Lung microvascular endothelial cell (primary cell): ENCODE results near the gene PLD4. TPM values are rescaled to one million over a fixed set of nuclear protein-coding genes. Genes with fewer than 3 reads are reported as not detected.
A peak's percentile ranks its signal among the peaks of the same experiment; 100 is the strongest.

Experiments
- DNase-seq, 2 donors: peaks; one replicate each; pipeline versions ENCODE4 v3.0.0 to v3.0.0-alpha.2; 2010; ENCODE audit warnings: low read depth in 2 of 2
- total RNA-seq: library from RNA; depleted of rRNA; stranded (reverse); fragments of >200 nt; gene quantifications from 2 replicates; pipeline ENCODE4 v1.2.1, GENCODE V29; 2014

PLD4 gene
- total RNA-seq, 1 donor from 2014 or later = not detected

GRCh38 chr14:104927901-104928300, 3.2 kb downstream of the PLD4 start:
- no peak for DNase-seq

DNA sequence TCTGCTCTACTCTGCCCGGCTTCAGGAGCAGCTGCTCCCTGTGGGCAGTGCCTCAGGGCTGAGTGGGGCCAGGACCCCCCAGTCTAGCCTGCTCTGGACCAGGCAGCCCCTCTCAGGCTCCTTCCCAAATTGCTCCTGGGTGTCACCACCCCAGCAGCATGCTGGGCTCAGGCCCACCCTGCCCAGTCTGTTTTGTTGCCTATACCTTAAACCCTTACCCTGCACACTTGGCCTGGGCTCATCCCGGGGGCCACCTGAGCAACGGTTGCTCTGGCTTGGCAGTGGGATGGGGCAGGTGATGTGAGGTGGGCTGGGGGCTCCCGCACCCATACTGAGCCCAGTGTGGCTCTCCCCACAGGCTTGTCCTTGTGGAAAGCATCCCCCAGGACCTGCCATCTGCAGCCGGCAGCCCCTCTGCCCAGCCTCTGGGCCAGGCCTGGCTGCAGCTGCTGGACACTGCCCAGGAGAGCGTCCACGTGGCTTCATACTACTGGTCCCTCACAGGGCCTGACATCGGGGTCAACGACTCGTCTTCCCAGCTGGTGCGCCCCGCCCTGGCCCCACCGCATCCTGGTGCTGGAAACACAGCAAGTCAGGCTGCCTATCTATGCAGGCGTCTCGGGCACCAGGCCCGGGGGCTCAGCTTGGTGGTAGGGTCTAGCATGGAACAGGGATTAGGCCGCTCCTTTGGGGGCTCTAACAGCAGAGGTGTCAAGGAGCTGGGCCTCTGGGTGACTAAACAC, 3.9 kb downstream of the PLD4 start:
- no peak for DNase-seq

DNA sequence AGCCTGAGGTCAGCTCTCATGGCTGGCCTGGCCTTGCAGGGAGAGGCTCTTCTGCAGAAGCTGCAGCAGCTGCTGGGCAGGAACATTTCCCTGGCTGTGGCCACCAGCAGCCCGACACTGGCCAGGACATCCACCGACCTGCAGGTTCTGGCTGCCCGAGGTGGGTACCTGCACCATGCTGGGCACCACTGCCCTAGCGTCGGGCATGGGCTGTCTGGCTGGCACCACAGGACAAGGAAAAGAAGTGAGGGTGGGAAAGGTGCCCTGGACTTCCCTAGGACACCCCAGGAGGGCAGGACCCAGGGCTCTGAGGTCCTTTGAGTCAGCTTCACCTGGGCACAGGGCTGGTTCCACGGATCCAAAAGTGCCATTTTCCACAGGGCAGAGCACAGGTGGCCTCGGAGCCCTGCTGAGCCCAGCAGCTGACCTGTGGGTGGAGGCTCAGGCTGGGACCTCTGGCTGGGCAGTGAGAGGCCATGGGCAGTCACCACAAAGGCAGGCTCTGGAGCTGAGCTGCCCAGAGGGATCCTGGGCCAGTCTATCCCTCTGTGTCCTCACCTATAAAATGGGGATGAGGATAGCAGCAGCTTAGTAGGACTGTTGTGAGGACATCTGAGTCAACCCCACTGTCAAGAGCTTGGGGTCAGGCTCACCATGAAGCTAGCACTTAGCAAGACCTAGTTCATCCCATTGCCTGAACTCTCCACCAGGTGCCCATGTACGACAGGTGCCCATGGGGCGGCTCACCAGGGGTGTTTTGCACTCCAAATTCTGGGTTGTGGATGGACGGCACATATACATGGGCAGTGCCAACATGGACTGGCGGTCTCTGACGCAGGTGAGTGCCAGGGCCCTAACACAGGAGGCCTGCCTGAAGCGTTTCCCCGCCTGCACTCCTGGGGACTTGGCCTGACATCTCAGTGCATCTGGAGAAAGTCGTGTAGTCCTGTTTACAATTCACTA, 4.9 kb downstream of the PLD4 start:
- no peak for DNase-seq

DNA sequence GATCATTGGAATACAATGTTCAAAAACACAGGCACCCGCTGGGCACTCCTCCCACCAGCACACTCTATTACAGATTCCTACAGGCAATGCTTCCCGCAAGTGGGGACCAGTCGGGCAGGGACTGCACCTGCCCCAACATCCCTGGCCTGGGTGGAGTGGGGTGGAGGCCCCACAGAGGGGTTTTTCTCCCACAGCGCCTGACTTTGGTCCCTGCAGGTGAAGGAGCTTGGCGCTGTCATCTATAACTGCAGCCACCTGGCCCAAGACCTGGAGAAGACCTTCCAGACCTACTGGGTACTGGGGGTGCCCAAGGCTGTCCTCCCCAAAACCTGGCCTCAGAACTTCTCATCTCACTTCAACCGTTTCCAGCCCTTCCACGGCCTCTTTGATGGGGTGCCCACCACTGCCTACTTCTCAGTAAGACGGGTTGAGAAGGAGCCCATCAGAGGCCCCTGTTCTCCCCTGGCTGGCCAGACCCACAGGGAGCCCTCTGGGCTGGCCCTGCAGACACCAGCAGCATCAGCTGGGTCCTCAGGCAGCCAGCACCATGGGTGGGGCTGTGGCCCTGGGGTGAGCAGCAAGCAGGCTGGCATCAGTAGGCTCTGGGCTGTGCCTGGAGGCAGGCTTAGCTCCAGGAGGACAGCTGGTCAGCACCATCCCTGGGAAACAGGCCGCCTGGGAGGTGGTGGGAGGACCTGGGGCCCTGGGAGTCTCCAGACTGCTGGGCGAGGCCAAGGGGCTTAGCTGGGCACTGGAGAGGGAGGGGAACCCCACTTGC, 6.0 kb downstream of the PLD4 start:
- DNase-seq = no peak

DNA sequence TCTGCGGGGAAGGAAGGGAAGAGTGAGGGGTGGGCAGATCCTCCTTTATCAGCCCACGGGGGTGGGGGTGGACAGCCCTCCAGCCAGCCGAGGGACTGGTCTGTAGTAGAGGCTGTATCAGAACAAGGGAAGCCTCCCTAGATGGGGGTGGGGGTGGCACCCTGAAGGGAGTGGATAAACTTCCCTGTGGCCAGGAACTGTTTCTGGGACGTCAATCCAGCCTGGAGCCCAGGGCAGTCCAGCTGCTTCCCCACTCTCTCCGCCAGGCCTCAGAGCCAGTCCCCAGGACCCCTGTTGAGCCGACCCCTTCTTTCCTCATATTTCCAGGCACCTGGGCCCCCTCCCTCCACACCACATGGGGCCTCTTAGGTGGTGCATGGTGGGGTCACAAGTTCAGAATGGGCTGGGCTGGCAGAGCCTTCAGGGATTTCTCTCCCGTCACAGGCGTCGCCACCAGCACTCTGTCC, 6.7 kb downstream of the PLD4 start:
- DNase-seq = no peak

- no peak for DNase-seq
Observed at GRCh38 chr14:104931771-104932675, 7.3 kb downstream of the PLD4 start.

DNA sequence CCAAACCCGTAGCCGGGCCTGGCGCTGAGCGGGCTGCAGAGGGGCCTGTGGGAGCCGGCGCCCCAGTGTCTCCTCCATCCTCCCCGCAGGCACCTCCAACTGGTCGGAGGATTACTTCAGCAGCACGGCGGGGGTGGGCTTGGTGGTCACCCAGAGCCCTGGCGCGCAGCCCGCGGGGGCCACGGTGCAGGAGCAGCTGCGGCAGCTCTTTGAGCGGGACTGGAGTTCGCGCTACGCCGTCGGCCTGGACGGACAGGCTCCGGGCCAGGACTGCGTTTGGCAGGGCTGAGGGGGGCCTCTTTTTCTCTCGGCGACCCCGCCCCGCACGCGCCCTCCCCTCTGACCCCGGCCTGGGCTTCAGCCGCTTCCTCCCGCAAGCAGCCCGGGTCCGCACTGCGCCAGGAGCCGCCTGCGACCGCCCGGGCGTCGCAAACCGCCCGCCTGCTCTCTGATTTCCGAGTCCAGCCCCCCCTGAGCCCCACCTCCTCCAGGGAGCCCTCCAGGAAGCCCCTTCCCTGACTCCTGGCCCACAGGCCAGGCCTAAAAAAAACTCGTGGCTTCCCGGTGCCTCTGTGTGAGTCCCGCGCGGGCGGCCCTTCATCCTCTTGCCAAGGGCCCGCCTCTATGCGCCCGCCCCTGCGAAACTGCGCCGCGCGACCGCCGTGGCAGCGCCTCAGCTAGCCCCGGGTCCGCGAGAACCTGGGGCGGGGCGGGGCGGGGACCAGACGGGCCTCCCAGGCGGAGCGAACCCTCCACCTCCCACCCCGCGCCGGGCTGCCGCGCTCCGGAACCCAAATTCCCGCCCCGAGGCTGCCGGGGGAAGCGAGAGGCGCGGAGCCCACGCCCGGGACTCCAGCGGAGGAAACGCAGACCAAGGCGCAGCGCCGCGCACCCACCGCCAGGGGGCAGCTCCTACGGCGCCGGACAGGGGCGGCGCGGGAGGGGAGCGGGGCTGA, 8.3 kb downstream of the PLD4 start:
- DNase-seq = peak; percentile 71 to 81

DNA sequence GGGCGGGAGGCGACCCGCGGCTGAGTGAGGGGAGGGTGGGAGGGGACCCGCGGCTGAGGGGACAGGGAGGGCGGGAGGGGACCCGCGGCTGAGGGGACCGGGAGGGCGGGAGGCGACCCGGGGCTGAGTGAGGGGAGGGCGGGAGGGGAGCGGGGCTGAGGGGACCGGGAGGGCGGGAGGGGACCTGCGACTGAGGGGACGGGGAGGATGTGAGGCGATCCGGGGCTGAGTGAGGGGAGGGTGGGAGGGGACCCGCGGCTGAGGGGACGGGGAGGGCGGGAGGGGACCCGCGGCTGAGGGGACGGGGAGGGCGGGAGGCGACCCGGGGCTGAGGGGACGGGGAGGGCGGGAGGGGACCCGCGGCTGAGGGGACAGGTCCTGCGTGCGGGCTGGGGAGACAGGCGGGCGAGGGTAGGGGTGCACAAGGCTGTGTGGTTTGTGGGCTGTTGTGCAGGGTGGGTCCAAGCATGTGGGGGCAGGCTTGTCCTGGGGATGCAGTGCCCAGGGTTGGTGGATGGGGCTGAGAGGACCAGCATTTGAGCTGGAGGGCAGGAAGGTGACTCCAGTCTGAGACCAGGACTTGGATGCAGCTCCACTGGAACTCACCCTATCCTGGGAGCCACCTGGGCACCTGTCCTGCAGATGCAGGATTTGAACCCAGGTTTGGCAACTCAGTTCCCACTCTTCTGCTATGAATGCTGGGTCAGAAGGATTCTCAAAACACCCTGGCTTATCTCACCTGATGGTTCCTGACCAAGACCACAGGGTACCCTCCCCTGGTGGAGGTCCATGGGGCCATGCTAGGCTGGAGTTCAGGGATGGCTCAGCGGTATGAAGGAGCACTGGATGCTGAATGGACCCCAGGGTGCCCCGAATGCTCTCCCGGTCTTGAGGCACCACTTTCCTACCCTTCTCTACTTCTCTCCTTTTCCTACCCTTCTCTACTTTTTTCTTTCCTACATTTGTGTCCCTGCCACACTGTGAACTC, 9.4 kb downstream of the PLD4 start:
- DNase-seq = no peak

GRCh38 chr14:104935026-104935650, 10.5 kb downstream of the PLD4 start:
- no peak for DNase-seq

GRCh38 chr14:104935955-104936354, 11.3 kb downstream of the PLD4 start:
- DNase-seq = no peak

- no peak for DNase-seq
Observed at GRCh38 chr14:104936361-104937155, 11.9 kb downstream of the PLD4 start.

- no peak for DNase-seq
Observed at GRCh38 chr14:104937161-104937560, 12.5 kb downstream of the PLD4 start.

GRCh38 chr14:104937694-104938365, 13.2 kb downstream of the PLD4 start:
- no peak for DNase-seq

DNA sequence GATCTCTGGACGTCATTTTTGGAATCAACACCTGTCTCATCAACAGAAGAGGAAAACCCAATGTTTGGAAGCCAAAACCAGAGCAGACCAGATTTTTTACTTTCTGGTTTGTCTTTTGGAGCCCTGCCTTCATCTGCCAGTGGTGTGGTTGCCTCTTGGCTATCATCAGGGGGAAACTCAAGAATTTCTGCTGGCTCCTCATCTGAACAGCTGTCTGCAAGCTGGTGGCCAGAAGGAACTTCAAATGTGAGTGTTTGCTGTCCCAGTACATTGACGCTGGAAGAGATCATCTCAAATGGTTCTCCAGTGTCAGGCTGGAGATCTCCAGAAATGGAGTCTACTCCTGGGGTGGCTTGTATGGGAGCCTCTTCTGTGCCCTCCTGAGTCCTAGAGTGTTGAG, 13.8 kb downstream of the PLD4 start:
- DNase-seq = no peak

GRCh38 chr14:104938960-104939359, 14.3 kb downstream of the PLD4 start:
- no peak for DNase-seq

DNA sequence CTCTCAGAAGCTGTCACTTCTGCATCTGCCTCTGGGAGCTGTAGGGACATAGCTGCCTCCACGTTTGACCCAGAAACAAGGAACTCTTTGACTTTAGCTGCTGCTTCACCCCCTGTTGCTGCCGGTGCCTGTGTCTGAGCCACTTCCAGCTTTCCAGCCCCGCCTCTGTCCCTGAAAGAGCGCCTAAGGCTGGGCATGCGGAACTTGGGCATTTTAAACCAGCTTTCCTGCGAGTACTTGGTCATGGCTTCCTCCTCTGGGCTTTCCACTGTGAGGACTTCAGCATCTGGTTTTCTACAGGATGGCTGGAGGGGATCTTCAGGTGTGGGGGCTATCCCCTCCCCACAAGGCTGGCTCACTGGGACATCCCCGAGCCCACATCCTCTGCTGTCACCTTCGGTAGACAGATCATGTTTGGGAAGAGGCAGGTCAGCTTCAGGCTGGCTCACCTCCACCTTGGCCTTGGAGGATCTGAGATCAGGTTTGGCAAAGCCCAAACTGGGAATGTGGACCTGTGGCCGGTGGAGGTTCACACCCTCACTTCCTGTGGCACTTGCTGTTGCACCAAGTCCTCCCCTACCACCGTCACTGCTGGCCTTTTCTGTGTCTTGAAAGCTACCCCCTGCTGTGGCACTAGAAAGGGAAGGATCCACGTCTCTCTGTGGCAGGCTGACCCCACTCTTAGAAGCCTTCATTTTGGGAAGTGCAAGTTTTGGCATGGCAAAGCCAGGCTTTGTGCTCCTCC, 15.2 kb downstream of the PLD4 start:
- no peak for DNase-seq
